GM12875 (cell line): ENCODE results near the gene ARHGEF38.

Experiments used
- H3K4me3 ChIP-seq: one replicate; pipeline ENCODE4 v1.5.1; 2011; ENCODE audit warnings: low read depth, low read length, control low read depth
- CTCF ChIP-seq: IDR thresholded peaks from 2 replicates; pipeline ENCODE4 v1.5.1; 2011; ENCODE audit warnings: low read depth, mild to moderate bottlenecking, control low read depth, inconsistent platforms, low read length, moderate library complexity, borderline replicate concordance; ENCODE audit not compliant: insufficient read depth

ARHGEF38 gene

GRCh38 chr4:105623099-105623498 lies 70.7 kb downstream of the ARHGEF38 start:
- TF ChIP-seq CTCF = no peak
- no peak overlapping the region for H3K4me3 ChIP-seq

GRCh38 chr4:105624530-105624929 lies 72.1 kb downstream of the ARHGEF38 start:
- no peak overlapping the region for H3K4me3 ChIP-seq
- no peak for TF ChIP-seq CTCF

- H3K4me3 ChIP-seq = no peak overlapping the region
- TF ChIP-seq CTCF = no peak
Measured at GRCh38 chr4:105625214-105625613, 72.8 kb downstream of the ARHGEF38 start.

- no peak overlapping the region for H3K4me3 ChIP-seq
- TF ChIP-seq CTCF = no peak
Measured at GRCh38 chr4:105626846-105627245, 74.4 kb downstream of the ARHGEF38 start.

GRCh38 chr4:105627620-105628019 lies 75.2 kb downstream of the ARHGEF38 start:
- TF ChIP-seq CTCF = no peak
- no peak overlapping the region for H3K4me3 ChIP-seq

- TF ChIP-seq CTCF = no peak
- H3K4me3 ChIP-seq = no peak overlapping the region
Measured at GRCh38 chr4:105630670-105631655, 78.5 kb downstream of the ARHGEF38 start.
